Measurements from ENCODE around the gene ANXA10.
"Not testable (repeated sequence)": the region's sequence is repeated elsewhere in the genome, so short reads cannot be mapped to it uniquely, and the experiment has no call there.

Gene ANXA10

DNA sequence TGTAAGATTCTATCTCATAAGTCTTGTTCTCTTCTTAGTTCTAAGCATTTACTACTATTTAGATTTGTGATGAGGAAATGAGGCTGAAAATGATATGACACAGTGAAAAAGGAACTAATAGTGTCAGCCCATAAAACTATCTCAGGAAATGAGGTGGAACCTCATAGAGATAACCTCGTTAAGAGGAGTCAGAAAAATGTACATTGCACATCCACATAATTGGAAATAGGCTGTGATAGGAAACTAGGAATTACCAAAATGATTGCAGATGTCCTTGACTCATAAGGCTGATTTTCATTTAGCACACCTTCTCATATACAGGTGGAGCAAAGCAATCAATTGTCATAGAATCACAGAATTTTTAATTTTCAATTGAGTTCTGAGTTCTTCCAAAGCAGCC is 26.8 kb downstream of the ANXA10 start:
- no peak for DNase-seq

DNA sequence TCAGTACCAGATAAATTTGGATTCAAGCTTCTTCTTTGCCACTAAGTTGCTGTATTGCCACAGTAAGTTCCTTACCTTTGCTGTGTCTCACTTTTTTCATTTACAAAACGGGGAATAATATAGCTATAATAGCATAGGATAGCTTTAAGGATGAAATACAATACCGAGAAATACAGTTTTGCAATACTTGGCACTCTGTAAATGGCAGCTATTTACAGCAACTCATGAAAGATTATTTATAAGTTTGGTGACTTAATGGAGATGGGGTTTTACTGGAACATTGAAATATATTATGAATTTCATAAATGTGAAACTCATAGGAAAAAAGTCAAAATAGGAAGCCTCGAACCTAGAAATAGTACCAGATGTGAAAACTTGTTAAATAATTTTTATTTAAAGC is 27.6 kb downstream of the ANXA10 start:
- no peak for DNase-seq

DNA sequence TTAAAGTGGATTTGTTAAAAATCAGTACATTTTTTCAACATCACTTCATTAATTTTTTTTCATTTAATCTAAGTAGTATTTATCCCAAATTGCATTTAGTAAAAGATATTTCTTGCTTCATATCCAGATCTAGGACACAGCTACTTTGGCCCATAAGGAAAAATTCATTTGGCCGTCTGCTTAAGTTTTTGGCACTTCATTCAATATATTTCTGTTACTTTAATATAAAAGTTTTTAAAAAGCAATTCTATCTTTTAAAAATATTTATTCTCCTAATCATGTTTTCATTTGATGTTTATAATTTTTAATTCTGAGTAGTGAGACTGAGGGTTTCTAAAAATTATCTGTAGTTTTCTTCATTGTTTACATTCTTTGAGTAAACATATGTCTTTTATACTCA is 28.5 kb downstream of the ANXA10 start:
- DNase-seq, result no peak

DNA sequence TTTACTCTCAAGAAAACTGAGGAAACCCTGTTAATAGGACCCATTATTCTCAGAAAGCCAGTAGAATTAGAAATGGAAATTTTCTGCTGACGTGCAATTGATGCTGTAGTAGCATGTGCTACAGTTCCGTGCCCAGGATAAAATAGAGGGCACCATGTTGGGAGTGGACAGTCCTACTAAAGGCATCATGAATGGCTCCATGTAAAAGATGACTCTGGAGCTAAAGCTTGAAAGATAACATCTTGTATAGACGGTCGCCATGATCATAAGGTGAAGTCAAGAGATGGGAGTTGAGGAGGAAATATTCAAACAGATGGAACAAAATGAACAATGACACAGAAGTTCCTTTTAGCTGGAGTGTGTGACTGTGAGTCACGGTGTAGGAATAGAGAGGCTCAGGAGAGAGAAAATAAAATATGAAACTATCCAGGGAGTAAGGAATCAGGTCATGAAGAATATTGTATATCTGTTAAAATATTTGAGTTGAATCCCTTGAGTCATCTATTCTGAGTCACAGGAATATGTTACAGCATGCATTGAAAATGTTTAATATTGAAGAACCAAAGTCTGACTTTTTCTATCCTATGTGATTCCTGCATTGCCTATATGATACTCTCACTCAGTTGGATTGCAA is 31.8 kb downstream of the ANXA10 start:
- DNase-seq, result no peak

- DNase-seq, result no peak
Measured at GRCh38 chr4:168126952-168127351, 34.6 kb downstream of the ANXA10 start.

- DNase-seq, result no peak
Measured at GRCh38 chr4:168128601-168129000, 36.3 kb downstream of the ANXA10 start.

GRCh38 chr4:168129046-168129772 is 36.9 kb downstream of the ANXA10 start:
- no peak for DNase-seq

DNA sequence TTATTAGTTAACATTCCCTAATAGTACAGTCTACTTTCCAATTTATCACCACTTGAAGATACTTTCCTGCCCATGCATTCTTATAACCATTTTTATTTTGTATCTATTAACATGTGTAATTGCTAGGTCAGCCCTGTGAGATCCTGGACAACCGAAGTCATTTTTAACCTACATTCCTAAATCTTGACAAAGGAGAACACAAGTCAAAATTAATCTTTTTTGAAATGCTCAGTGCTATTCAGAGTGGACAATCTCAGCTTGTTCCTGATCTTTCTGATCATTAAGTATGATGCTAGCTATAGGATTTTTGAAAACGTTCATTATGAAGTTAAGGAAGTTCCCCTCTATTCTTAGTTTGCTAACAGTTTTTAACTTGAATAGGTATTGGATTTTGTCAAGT is 37.5 kb downstream of the ANXA10 start:
- DNase-seq, result no peak

GRCh38 chr4:168131196-168131595 is 38.9 kb downstream of the ANXA10 start:
- DNase-seq, result no peak

GRCh38 chr4:168134651-168135050 is 42.3 kb downstream of the ANXA10 start:
- no peak for DNase-seq

- DNase-seq, result not testable (repeated sequence)
Measured at GRCh38 chr4:168135860-168136259, 43.5 kb downstream of the ANXA10 start.

DNA sequence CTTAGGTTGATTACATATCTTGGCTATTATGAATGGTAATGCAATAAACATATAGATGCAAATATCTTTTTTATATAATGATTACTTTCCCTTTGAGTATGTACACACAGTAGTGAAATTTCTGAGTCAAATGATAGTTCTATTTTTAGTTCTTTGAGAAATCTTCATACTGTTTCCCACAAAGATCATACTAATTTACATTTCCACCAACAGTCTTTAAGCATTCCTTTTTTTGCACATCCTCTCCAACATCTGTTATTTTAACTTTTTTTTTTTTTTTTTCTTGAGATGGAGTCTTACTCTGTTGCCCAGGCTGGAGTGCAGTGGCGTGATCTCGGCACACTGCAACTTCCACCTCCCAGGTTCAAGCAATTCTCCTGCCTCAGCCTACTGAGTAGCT is 45.4 kb downstream of the ANXA10 start:
- not testable (repeated sequence) for DNase-seq

GRCh38 chr4:168138143-168138542 is 45.8 kb downstream of the ANXA10 start:
- DNase-seq, result no peak

DNA sequence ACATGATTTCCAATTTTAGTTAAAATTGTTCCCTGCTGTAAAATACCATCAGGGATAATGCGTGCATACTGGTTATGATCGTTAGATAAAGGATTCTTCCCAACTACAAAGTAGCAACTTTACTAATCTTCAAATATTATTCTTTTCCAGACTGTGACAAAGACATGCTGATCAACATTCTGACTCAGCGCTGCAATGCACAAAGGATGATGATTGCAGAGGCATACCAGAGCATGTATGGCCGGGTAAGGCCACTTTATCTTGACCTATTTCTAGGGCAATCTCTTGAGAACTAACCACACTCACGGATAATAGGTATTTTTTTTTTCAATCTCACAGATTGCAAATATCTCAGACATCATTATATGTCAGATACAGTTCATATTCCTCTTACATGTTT is 47.0 kb downstream of the ANXA10 start:
- DNase-seq, result no peak

- no peak for DNase-seq
Measured at GRCh38 chr4:168141733-168142132, 49.4 kb downstream of the ANXA10 start.

DNA sequence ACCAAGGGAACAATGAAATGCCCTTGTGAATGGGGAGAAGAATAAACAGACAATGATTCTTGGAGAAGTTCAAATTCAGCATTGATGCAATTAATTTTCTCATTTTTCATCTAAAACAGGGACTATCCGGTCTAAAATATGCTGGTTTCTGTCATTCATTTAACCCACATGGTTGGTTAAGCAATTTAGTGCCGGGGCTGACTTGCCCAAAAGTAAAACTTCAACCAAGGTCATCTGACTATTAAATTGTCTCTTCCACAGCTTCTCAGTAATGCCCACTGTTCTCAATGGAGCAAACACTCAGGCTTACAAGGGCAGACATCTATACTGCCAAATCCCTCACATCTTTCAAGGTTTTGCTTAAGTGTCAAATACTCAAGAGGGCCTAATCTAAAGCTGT is 51.3 kb downstream of the ANXA10 start:
- DNase-seq, result no peak

DNA sequence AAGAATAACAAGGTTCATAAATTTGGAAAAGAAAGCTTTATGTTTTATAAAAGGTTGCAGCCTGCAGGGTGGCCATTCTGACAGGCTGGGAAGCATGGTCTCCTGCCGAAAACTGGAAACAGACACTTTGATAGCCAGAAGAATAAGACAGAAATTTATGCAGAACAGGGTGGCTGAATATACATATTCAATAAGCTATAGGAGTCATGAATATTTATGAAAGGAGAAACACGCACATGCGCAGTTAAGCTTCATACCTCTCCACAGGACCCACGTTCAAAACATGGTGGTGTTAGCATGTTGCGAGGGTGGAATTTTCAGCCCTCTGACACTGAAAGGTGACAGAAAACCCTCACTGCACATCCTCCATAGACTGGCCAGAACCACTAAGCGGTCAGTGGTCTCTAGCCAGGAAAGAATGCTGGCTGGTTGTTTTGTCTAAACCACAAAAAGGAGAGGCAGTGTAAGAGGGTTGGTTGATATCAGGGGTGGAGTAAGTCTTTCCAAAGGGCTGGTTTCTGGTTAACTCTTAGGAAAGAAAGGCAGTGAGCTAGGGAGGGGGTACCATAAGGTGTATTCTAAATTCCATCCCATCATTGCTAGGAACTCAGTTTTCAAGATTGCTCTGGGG is 58.2 kb downstream of the ANXA10 start:
- DNase-seq, result no peak

DNA sequence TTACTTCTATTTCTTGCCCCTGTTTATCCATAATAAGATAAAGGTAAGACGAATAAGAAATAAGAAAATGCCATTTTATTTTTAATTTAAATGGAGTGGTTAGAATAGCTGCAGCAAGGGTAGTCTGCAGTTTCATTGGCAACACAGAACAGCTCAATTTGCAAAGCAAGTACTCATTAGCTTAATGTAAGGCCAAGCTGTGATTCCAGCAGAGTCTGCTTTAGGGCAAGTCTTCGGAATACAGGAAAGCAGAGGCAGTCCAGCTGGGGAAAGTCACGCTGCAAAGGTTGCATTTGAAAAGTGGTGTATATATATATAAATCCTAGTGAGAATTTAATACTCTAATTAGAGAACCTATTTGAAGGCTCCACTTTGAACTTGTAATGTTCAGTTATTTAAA is 59.0 kb downstream of the ANXA10 start:
- DNase-seq, result no peak

DNA sequence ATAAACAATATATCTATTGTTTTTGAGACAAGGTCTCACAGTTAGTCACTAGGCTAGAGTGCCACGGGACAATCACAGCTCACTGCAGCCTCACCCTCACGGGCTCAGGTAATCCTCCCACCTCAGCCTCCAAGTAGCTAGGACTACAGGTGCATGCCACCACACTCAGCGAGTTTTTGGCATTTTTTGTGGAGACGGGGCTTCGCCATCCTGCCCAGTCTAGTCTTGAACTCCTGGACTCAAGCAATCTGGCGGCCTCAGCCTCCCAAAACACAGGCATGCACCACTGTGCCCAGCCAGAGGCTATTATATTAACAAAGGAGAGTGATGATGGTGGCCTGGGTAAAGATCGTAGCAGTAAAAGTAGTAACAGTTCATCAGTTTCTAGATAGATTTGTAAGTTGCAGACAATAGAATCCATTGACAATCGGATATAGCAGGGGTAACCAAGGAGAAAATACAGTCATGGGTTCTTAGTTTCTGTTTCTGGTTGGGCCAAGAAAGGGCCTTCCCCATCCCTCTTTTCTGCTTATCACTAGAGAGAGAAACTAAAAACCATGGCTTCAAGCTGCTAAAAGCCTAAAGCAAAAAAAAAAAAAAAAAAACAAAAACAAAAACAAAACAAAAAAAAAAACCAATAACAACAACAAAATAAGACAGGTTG is 60.6 kb downstream of the ANXA10 start:
- no peak for DNase-seq

- peak; percentile 35 for DNase-seq
Measured at GRCh38 chr4:168153596-168154440, 61.5 kb downstream of the ANXA10 start.

- DNase-seq, result no peak
Measured at GRCh38 chr4:168154546-168155277, 62.4 kb downstream of the ANXA10 start.

GRCh38 chr4:168162604-168163003 is 70.3 kb downstream of the ANXA10 start:
- DNase-seq, result no peak
